Neural cell (in vitro differentiated cells): ENCODE results near the gene CHL1. TPM values are rescaled to one million over a fixed set of nuclear protein-coding genes. Genes with fewer than 3 reads are reported as not detected.

Experiments
- H2AFZ ChIP-seq: fragments of 200-600, 300-800 bp; sonication (generic), shearing (Covaris generic); 2 replicates; pipeline ENCODE4 v1.6.0; 2014; ENCODE audit warnings: low read depth, mild to moderate bottlenecking, antibody characterized with exemption, low read length, moderate library complexity
- H3F3A ChIP-seq: fragments of 200-600 bp; shearing (Covaris generic); 2 replicates; pipeline ENCODE4 v1.6.1; 2016; ENCODE audit warnings: mild to moderate bottlenecking, moderate library complexity, mixed read lengths, antibody characterized with exemption, low read length; ENCODE audit not compliant: insufficient read depth, poor library complexity, severe bottlenecking
- H3K27ac ChIP-seq: fragments of 200-600, 300-800 bp; sonication (generic), shearing (Covaris generic); 2 replicates; pipeline ENCODE4 v1.5.1; 2014; ENCODE audit warnings: mild to moderate bottlenecking, low read length, moderate library complexity
- H3K27me3 ChIP-seq: fragments of 300-800, 200-600 bp; sonication (generic), shearing (Covaris generic); 2 replicates; pipeline ENCODE4 v1.6.0; 2014; ENCODE audit warnings: mild to moderate bottlenecking, low read depth, low read length, moderate library complexity; ENCODE audit not compliant: insufficient read depth
- H3K36me3 ChIP-seq: fragments of 300-800, 200-600 bp; sonication (generic), shearing (Covaris generic); 2 replicates; pipeline ENCODE4 v1.5.1; 2014; ENCODE audit warnings: mild to moderate bottlenecking, antibody characterized with exemption, low read length, moderate library complexity; ENCODE audit not compliant: insufficient read depth
- H3K4me2 ChIP-seq: fragments of 300-800, 200-600 bp; sonication (generic), shearing (Covaris generic); 2 replicates; pipeline ENCODE4 v1.6.0; 2014; ENCODE audit warnings: mild to moderate bottlenecking, low read length
- H3K4me3 ChIP-seq: fragments of 300-800, 200-600 bp; sonication (generic), shearing (Covaris generic); 2 replicates; pipeline ENCODE4 v1.5.1; 2014; ENCODE audit warnings: mild to moderate bottlenecking, low read length, moderate library complexity
- H3K79me2 ChIP-seq: fragments of 200-600 bp; shearing (Covaris generic); replicated peaks from 2 replicates; pipeline ENCODE4 v1.6.0; 2014; ENCODE audit warnings: mild to moderate bottlenecking, low read length, moderate library complexity; ENCODE audit not compliant: insufficient read depth
- H3K9ac ChIP-seq: fragments of 300-800, 200-600 bp; sonication (generic), shearing (Covaris generic); 2 replicates; pipeline ENCODE4 v1.6.1; 2016; ENCODE audit warnings: mild to moderate bottlenecking, low read length, mixed read lengths
- H3K9me2 ChIP-seq: fragments of 200-600 bp; shearing (Covaris generic); 2 replicates; pipeline ENCODE4 v1.6.1; 2016; ENCODE audit warnings: mild to moderate bottlenecking, low read length, mixed read lengths; ENCODE audit not compliant: insufficient read depth
- H3K9me3 ChIP-seq: fragments of 200-600, 300-800 bp; sonication (generic), shearing (Covaris generic); 2 replicates; pipeline ENCODE4 v1.6.1; 2016; ENCODE audit warnings: mild to moderate bottlenecking, mixed run types, low read length, moderate library complexity, mixed read lengths
- H4K20me1 ChIP-seq: fragments of 200-600 bp; shearing (Covaris generic); 2 replicates; pipeline ENCODE4 v1.6.1; 2016; ENCODE audit warnings: mild to moderate bottlenecking, mixed run types; ENCODE audit not compliant: insufficient read depth
- EP300 ChIP-seq: fragments of 450-650 bp; conservative IDR thresholded peaks from 2 replicates; pipeline ENCODE4 v1.6.1; 2014; ENCODE audit warnings: antibody characterized with exemption, mild to moderate bottlenecking, moderate library complexity; ENCODE audit not compliant: poor library complexity, severe bottlenecking
- EZH2 ChIP-seq: fragments of 200-600, 300-800 bp; shearing (Covaris generic), sonication (generic); IDR thresholded peaks from 2 replicates; pipeline ENCODE4 v1.6.1; 2014; ENCODE audit warnings: antibody characterized with exemption, low read length, borderline replicate concordance, mild to moderate bottlenecking; ENCODE audit not compliant: insufficient read depth, poor library complexity, severe bottlenecking
- MXI1 ChIP-seq: fragments of 450-650 bp; conservative IDR thresholded peaks from 2 replicates; pipeline ENCODE4 v1.6.1; 2014; ENCODE audit warnings: antibody characterized with exemption, mild to moderate bottlenecking; ENCODE audit not compliant: poor library complexity, severe bottlenecking
- POLR2AphosphoS5 ChIP-seq: IDR thresholded peaks from 2 replicates; pipeline ENCODE4 v1.6.1; 2012
- RAD21 ChIP-seq: fragments of 450-650 bp; conservative IDR thresholded peaks from 2 replicates; pipeline ENCODE4 v1.6.1; 2014; ENCODE audit warnings: antibody characterized with exemption, mild to moderate bottlenecking, moderate library complexity
- SMC3 ChIP-seq: fragments of 450-650 bp; conservative IDR thresholded peaks from 2 replicates; pipeline ENCODE4 v1.6.1; 2014; ENCODE audit warnings: antibody characterized with exemption, mild to moderate bottlenecking, moderate library complexity; ENCODE audit not compliant: poor library complexity
- TAF1 ChIP-seq: IDR thresholded peaks from 2 replicates; pipeline ENCODE4 v1.6.1; 2012; ENCODE audit warnings: low read depth
- polyA plus RNA-seq: library from polyadenylated mRNA; depleted of rRNA; stranded (reverse); fragments of >200 nt; gene quantifications from 2 replicates; pipeline ENCODE4 v1.2.3, GENCODE V29; 2014
- TF ChIP-seq, protein P1 (sequence below): fragments of 450-650 bp; IDR thresholded peaks from 2 replicates; pipeline ENCODE4 v1.5.1; 2014; ENCODE audit warnings: antibody characterized with exemption, mild to moderate bottlenecking, moderate library complexity; ENCODE audit not compliant: poor library complexity, severe bottlenecking
- TF ChIP-seq, protein P2 (sequence below): IDR thresholded peaks from 2 replicates; pipeline ENCODE4 v1.6.1; 2012; ENCODE audit warnings: borderline replicate concordance

CHL1 gene
- polyA plus RNA-seq, 1 donor from 2014 or later = 199 TPM

DNA sequence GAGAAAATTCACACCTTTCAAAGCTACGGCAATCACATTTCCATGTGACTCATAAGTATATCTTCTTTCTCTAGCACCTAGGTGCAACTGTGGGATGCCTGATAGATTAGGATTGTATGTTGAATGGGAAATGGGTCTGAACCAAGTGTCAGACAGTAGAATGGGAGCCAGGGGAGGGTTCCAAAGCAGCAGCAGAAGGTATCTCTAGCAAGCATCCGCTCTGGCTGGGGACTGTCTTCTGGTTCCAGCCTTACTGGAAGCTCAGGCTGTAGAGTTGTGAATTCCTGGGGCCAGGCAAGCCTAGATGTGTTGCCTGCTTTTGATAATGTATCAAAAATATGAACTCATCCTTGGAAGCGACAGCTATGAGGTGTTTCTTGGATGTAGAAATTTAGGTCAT is 2.1 kb upstream of the CHL1 start:
- no peaks in the 10 kb centered on the region for H4K20me1 ChIP-seq
- TF ChIP-seq, protein P1, sequence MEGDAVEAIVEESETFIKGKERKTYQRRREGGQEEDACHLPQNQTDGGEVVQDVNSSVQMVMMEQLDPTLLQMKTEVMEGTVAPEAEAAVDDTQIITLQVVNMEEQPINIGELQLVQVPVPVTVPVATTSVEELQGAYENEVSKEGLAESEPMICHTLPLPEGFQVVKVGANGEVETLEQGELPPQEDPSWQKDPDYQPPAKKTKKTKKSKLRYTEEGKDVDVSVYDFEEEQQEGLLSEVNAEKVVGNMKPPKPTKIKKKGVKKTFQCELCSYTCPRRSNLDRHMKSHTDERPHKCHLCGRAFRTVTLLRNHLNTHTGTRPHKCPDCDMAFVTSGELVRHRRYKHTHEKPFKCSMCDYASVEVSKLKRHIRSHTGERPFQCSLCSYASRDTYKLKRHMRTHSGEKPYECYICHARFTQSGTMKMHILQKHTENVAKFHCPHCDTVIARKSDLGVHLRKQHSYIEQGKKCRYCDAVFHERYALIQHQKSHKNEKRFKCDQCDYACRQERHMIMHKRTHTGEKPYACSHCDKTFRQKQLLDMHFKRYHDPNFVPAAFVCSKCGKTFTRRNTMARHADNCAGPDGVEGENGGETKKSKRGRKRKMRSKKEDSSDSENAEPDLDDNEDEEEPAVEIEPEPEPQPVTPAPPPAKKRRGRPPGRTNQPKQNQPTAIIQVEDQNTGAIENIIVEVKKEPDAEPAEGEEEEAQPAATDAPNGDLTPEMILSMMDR = no peak
- TF ChIP-seq SMC3 (no peak), RAD21 (no peak), EP300 (no peak), POLR2AphosphoS5 (no peak), EZH2 (no peak), MXI1 (no peak), TAF1 (no peak)
- TF ChIP-seq, protein P2, sequence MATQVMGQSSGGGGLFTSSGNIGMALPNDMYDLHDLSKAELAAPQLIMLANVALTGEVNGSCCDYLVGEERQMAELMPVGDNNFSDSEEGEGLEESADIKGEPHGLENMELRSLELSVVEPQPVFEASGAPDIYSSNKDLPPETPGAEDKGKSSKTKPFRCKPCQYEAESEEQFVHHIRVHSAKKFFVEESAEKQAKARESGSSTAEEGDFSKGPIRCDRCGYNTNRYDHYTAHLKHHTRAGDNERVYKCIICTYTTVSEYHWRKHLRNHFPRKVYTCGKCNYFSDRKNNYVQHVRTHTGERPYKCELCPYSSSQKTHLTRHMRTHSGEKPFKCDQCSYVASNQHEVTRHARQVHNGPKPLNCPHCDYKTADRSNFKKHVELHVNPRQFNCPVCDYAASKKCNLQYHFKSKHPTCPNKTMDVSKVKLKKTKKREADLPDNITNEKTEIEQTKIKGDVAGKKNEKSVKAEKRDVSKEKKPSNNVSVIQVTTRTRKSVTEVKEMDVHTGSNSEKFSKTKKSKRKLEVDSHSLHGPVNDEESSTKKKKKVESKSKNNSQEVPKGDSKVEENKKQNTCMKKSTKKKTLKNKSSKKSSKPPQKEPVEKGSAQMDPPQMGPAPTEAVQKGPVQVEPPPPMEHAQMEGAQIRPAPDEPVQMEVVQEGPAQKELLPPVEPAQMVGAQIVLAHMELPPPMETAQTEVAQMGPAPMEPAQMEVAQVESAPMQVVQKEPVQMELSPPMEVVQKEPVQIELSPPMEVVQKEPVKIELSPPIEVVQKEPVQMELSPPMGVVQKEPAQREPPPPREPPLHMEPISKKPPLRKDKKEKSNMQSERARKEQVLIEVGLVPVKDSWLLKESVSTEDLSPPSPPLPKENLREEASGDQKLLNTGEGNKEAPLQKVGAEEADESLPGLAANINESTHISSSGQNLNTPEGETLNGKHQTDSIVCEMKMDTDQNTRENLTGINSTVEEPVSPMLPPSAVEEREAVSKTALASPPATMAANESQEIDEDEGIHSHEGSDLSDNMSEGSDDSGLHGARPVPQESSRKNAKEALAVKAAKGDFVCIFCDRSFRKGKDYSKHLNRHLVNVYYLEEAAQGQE = no peak
- H3K4me3 ChIP-seq = no peak overlapping the region
- H3K9ac ChIP-seq = no peak overlapping the region
- no peaks in the 10 kb centered on the region for H3K36me3 ChIP-seq
- H3K79me2 ChIP-seq = peaks cover 7% of the 10 kb centered on the region
- H3K4me2 ChIP-seq = no peak overlapping the region
- H3K9me2 ChIP-seq = no peaks in the 10 kb centered on the region
- no peak overlapping the region for H3K27ac ChIP-seq
- no peaks in the 10 kb centered on the region for H3K27me3 ChIP-seq
- H2AFZ ChIP-seq = no peak overlapping the region
- H3K9me3 ChIP-seq = no peaks in the 10 kb centered on the region
- no peaks in the 10 kb centered on the region for H3F3A ChIP-seq

DNA sequence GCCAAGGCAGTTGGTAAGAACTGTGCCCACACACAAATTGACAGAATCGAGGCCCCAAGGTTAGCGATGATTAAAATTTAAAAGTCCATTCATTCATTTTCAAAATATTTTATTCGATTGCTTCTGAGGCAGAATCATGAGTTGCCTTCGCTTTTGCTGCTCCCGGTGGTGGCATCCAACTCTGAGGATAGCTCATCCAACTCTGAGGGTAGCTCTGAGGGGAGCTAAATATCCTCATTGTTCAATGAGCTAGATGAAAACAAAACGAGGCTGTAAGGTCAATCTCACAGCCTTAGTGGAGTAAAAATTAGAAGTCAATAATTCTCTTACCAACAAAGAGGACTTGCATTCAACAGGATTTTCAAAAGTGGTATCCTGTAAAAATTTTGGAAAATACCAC is 897 bp upstream of the CHL1 start:
- Histone ChIP-seq H3K27ac (no peak overlapping the region), H3K9ac (peak overlapping the region; percentile 88), H3K9me3 (no peaks in the 10 kb centered on the region), H3K27me3 (no peaks in the 10 kb centered on the region), H3K9me2 (no peaks in the 10 kb centered on the region), H3K79me2 (peaks cover 14% of the 10 kb centered on the region), H2AFZ (no peak overlapping the region), H4K20me1 (no peaks in the 10 kb centered on the region), H3K4me2 (peak overlapping the region; percentile 62), H3K36me3 (no peaks in the 10 kb centered on the region), H3F3A (no peaks in the 10 kb centered on the region), H3K4me3 (peak overlapping the region; percentile 81)
- peak; percentile 57 for TF ChIP-seq RAD21
- no peak for TF ChIP-seq SMC3
- TF ChIP-seq, protein P1 = peak; percentile 57
- TF ChIP-seq EZH2 = no peak
- TF ChIP-seq EP300 = no peak
